C1 segment of cervical spinal cord (tissue), 14 donors: ENCODE results near the gene PEX6.
"Not testable (repeated sequence)": the region's sequence is repeated elsewhere in the genome, so short reads cannot be mapped to it uniquely, and the experiment has no call there.

Source experiments
- DNase-seq, 14 donors: peaks; one replicate each; lab custom pipeline; 2025; lab: John Stamatoyannopoulos, UW

Gene PEX6

GRCh38 chr6:42978839-42979522 is at the start of gene PEX6:
PEX6 (minus strand) TSS chr6:42979181; CDS start chr6:42979150, 31 bp downstream.
- peak; percentile 22 to 88 (median 70) for DNase-seq

DNA sequence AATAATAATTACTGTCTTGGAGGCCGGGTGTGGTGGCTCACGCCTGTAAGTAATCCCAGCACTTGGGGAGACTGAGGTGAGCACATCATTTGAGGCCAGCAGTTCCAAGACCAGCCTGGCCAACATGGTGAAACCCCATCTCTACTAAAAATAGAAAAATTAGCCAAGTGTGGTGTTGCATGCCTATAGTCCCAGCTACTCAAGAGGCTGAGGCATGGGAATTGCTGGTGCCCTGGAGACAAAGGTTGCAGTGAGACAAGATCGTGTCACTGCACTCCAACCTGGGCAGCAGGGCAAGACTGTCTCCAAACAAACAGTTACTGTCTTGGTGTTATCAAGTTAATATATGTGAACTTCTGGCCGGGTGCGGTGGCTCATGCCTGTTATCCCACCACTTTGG is 47.4 kb upstream of the PEX6 start:
- no peak for DNase-seq

DNA sequence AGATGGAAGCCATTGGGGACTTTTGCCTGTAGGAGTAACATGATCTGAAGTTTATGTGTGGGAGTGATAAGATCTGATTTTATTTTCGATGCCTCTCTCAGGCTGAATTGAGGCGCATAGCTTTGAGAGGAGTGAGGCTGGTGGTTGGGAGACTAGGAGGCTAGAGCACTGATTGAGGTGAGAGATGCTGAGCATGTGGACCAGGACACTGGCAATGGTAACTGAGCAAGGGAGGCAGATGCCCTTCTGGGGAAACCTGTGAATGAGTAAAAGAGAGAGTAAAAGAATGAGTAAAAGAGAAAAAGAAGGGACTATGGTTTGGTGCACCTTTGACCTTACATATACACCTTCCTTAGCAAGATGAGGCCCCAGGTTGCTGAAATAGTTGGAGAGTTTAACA is 45.5 kb upstream of the PEX6 start:
- no peak for DNase-seq

GRCh38 chr6:43021270-43022047 is 42.5 kb upstream of the PEX6 start, which contains the start of gene RRP36:
RRP36 (plus strand) TSS chr6:43021623; CDS start chr6:43021655, 32 bp downstream.
- DNase-seq: peak in 13 of 14 donors; percentile 27 to 85 (median 61)

GRCh38 chr6:43020847-43021246 is 41.9 kb upstream of the PEX6 start:
- DNase-seq: no peak

- no peak for DNase-seq
Observed at GRCh38 chr6:43020052-43020705, 41.2 kb upstream of the PEX6 start.

GRCh38 chr6:43019152-43019551 is 40.2 kb upstream of the PEX6 start:
- no peak for DNase-seq

DNA sequence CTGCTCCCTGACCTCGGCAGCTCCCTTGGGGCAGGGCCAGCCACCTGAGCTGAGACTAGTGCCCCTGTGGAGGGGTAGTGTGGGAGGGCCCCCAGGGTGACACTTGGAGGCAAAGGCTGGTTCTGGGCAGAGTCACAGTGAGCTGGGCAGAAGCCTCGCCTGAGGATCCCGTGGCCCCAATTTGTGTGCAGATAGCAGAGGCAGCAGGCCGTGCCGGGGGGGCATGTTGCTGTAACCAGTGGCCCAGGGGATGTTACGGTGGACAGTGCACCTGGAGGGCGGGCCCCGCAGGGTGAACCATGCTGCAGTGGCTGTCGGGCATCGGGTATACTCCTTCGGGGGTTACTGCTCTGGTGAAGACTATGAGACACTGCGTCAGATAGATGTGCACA is 38.0 kb upstream of the PEX6 start:
- no peak for DNase-seq

DNA sequence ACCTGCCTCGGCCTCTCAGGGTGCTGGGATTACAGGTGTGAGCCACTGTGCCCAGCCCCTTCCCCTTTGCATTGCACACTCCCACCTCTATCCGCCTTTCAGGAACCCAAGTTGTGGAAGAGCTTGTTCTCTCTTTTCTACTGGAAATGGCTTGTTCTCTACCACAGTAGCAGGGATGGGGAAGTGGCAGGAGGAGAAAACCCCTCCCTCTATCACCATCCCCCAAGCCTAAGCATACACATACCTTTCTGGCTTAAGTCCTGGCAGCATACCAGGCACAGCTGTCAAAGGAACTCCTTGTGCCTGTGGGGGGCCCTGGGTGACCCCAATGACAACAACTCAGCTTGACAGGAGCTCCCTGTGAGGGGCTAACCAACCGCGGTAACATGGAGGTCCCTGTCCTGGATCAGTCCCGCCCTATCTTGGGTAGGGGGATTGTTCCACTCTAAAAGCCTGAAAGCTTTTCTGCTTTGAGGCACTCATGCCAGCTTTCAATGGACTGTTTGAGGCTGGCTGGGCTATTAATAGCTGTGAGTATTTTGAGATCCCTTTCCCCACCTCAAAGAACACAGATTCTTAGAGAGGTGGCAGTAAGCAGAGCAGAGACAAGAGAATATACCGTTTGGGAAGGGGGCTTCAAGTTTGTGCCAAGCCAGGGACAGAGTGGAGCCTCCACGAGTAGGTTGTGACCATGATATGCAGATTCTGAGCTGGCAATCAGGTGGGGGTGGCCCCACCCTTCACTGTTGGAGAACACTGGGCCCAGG is 37.4 kb upstream of the PEX6 start:
- DNase-seq: no peak

GRCh38 chr6:43014434-43014909 is 35.5 kb upstream of the PEX6 start:
- DNase-seq: no peak

GRCh38 chr6:43013843-43014433 is 35.0 kb upstream of the PEX6 start, which contains the start of the genes KLHDC3 and MEA1:
KLHDC3 (plus strand) TSS chr6:43014249; CDS start chr6:43017193, 2,944 bp downstream.
MEA1 (minus strand) TSS chr6:43013946; CDS start chr6:43013813, 133 bp downstream.
- DNase-seq: peak; percentile 85 to 100 (median 98)

DNA sequence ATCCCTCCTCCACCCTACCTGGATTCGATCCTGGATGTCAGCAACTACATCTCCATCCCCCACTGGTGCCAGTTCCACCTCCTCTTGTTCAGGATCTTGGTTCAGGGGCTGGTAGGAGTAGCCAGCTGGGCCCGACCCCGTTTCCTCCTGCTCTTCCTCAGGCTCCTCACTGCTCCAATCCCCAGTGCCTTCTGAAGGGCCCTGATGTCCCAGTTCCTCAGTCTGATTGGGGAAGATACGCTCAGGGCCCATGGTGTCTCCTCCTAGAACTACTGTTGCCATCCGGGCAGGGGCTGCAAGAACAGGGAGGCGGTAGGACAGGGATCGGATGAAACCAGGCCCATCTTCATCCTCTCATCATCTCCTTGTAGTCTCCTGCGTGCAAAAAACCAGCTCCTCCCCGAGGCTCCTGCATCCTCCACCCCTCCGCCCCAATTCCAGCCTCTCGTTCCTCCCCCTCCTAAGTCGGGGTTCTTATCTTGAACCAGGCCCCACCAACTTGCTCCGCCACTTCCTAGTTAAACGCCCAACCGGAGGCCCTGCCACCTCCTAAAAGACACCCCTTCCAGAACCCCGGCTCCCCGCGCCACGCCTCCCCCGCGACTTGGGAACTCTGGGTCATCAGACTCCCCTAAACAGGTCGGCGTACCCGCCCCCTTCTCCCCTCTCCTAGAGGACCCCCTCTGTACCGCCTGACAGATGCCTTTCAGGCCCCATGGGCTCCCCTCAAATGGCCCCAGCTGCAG is 34.3 kb upstream of the PEX6 start:
- DNase-seq: no peak

- DNase-seq: no peak
Observed at GRCh38 chr6:43012364-43012763, 33.4 kb upstream of the PEX6 start.

- no peak for DNase-seq
Observed at GRCh38 chr6:43011207-43011606, 32.2 kb upstream of the PEX6 start.

DNA sequence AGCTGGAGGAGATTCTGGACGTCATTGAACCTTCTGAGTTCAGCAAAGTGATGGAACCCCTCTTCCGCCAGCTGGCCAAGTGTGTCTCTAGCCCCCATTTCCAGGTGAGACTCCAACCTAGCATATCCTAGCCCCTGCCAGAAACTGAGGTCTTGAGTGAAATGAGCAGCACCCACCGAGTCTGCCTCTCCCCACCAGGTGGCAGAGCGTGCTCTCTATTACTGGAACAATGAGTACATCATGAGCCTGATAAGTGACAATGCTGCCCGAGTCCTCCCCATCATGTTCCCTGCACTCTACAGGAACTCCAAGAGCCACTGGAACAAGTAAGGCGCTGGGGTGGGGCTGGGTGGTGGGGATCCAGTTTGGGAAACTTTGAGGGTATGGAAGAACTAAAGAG is 30.1 kb upstream of the PEX6 start:
- no peak for DNase-seq

GRCh38 chr6:43007126-43007525 is 28.1 kb upstream of the PEX6 start:
- no peak for DNase-seq

DNA sequence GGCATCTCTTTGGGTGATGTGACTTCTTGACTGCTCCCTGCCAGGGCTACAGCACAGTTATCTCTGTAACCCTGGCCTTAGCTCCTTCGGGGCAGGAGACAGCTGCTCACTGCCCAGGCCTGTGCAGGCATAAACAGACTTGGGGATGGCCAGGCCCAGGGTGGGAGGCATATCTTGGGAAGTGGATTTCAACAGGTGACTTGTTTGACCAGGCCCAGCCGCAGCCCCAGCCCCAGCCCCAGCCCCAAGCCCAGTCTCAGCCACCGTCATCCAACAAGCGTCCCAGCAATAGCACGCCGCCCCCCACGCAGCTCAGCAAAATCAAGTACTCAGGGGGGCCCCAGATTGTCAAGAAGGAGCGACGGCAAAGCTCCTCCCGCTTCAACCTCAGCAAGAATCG is 27.3 kb upstream of the PEX6 start:
- no peak for DNase-seq

DNA sequence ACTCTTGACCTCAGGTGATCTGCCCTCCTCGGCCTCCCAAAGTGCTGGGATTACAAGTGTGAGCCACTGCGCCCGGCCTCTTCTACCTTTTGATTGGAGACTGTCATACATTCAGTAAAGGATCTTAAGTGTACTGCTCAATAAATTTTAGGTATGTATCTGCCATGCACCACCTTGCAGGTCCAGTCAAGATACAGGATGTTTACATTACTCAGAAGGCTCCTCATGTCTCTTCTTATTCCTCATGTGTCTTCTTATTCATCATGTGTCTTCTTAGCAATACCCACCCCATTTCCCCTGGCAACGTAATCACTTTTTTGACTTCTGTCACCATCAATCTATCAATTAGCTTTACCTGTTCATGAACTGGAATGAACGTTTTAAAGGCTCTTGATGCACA is 26.9 kb upstream of the PEX6 start:
- DNase-seq: no peak

DNA sequence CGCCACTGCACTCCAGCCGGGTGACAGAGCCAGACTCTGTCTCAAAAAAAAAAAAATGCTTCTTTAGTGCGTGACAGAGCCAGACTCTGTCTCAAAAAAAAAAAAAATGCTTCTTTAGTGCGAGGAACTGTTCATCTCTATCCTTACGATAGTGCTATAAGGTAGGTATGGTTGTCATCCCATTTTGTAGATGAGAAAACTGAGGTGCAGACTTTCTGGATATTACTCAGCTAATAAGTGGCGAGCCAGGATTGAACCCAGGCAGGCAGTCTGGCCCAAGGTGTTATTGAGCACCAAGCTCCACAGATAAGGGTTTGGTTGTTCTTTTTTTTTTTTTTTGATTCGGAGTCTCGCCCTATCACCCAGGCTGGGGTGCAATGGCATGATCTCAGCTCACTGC is 22.9 kb upstream of the PEX6 start:
- DNase-seq: no peak

- not testable (repeated sequence) for DNase-seq
Observed at GRCh38 chr6:42998205-42998604, 19.2 kb upstream of the PEX6 start.
